Stimulated activated naive B cell treated with anti-CD40 and anti-IgM and Interleukin-4, amounts not matched to agents 10 μg/mL and 1 μg/mL and 100 μg/mL, for 72 hours (primary cell): Measurements from ENCODE around the gene SEC24C.
"Not testable (repeated sequence)": the region's sequence is repeated elsewhere in the genome, so short reads cannot be mapped to it uniquely, and the experiment has no call there.

Experiments used
- ATAC-seq, 2 donors: fragments of 150-1000 bp; cut with Tn5 transposase; replicated peaks; 2 replicates each; pipeline ENCODE4 v1.10.0; 2021; ENCODE audit warnings: moderate library complexity in 1 of 2
- DNase-seq: peaks from one replicate; pipeline ENCODE4 v3.0.0; 2021
- H3K27ac Mint-ChIP-seq: one replicate; pipeline ENCODE4 v1.8.0; 2022; ENCODE audit warnings: mild to moderate bottlenecking, mixed read lengths
- H3K27me3 Mint-ChIP-seq, 2 donors: one replicate each; pipeline ENCODE4 v1.8.0; 2022; ENCODE audit warnings: mixed read lengths in 2 of 2
- H3K36me3 Mint-ChIP-seq, 2 donors: one replicate each; pipeline ENCODE4 v1.8.0; 2022; ENCODE audit warnings: mixed read lengths in 2 of 2, mild to moderate bottlenecking in 1 of 2
- H3K4me1 Mint-ChIP-seq, 2 donors: one replicate each; pipeline ENCODE4 v1.8.0; 2022; ENCODE audit warnings: mixed read lengths in 2 of 2, mild to moderate bottlenecking in 1 of 2
- H3K4me3 Mint-ChIP-seq, 2 donors: one replicate each; pipeline ENCODE4 v1.8.0; 2022; ENCODE audit warnings: mild to moderate bottlenecking in 2 of 2, mixed read lengths in 2 of 2, moderate library complexity in 1 of 2
- H3K9me3 Mint-ChIP-seq, 2 donors: one replicate each; pipeline ENCODE4 v1.8.0; 2022; ENCODE audit warnings: mixed read lengths in 2 of 2, mild to moderate bottlenecking in 1 of 2

The SEC24C gene

GRCh38 chr10:73785721-73786511 is 41.7 kb downstream of the SEC24C start:
- peak; percentile 13 to 24 for ATAC-seq
- DNase-seq, result peak; percentile 27
- Mint-ChIP-seq H3K27me3 (no peaks in the 10 kb centered on the region), H3K4me3 (peak overlapping the region; percentile 90 to 97), H3K27ac (peak overlapping the region; percentile 98), H3K4me1 (peaks cover 19 to 42% of the 10 kb centered on the region in 2 donors), H3K9me3 (no peaks in the 10 kb centered on the region), H3K36me3 (peaks cover 17 to 28% of the 10 kb centered on the region in 2 donors)

- H3K36me3 Mint-ChIP-seq, result peaks cover 21 to 34% of the 10 kb centered on the region in 2 donors
Measured at GRCh38 chr10:73786512-73786885, 42.3 kb downstream of the SEC24C start.

GRCh38 chr10:73787031-73787800 is 43.0 kb downstream of the SEC24C start:
- Mint-ChIP-seq H3K4me3 (peak overlapping the region; percentile 17 to 35), H3K36me3 (peaks cover 23 to 33% of the 10 kb centered on the region in 2 donors), H3K4me1 (peaks cover 17 to 34% of the 10 kb centered on the region in 2 donors)
- not testable (repeated sequence) for H3K9me3 Mint-ChIP-seq, H3K27me3 Mint-ChIP-seq, ATAC-seq, DNase-seq, H3K27ac Mint-ChIP-seq

More at GRCh38 chr10:73786512-73786885, 42.3 kb downstream of the SEC24C start:
- DNase-seq (no peak), ATAC-seq (no peak)
- Mint-ChIP-seq H3K4me1 (peaks cover 18 to 39% of the 10 kb centered on the region in 2 donors), H3K4me3 (peak overlapping the region; percentile 90 to 97), H3K27ac (peak overlapping the region; percentile 94), H3K27me3 (no peaks in the 10 kb centered on the region), H3K9me3 (no peaks in the 10 kb centered on the region)

GRCh38 chr10:73788864-73789658 is 44.9 kb downstream of the SEC24C start:
- Mint-ChIP-seq H3K4me3 (no peak overlapping the region), H3K9me3 (no peaks in the 10 kb centered on the region), H3K4me1 (peaks cover 12 to 21% of the 10 kb centered on the region in 2 donors), H3K27ac (no peak overlapping the region), H3K27me3 (no peaks in the 10 kb centered on the region), H3K36me3 (peaks cover 37 to 49% of the 10 kb centered on the region in 2 donors)
- ATAC-seq, result no peak
- DNase-seq, result no peak

GRCh38 chr10:73789659-73790055 is 45.5 kb downstream of the SEC24C start:
- no peak overlapping the region for H3K4me3 Mint-ChIP-seq
- H3K36me3 Mint-ChIP-seq, result peaks cover 42 to 55% of the 10 kb centered on the region in 2 donors
- DNase-seq, result no peak
- H3K4me1 Mint-ChIP-seq, result peaks cover 12 to 21% of the 10 kb centered on the region in 2 donors
- no peaks in the 10 kb centered on the region for H3K27me3 Mint-ChIP-seq
- H3K27ac Mint-ChIP-seq, result no peak overlapping the region
- H3K9me3 Mint-ChIP-seq, result no peaks in the 10 kb centered on the region
- ATAC-seq, result no peak

GRCh38 chr10:73790886-73791625 is 46.9 kb downstream of the SEC24C start:
- no peaks in the 10 kb centered on the region for H3K9me3 Mint-ChIP-seq
- ATAC-seq, result no peak
- no peak overlapping the region for H3K27ac Mint-ChIP-seq
- DNase-seq, result no peak
- no peaks in the 10 kb centered on the region for H3K27me3 Mint-ChIP-seq
- H3K36me3 Mint-ChIP-seq, result peaks cover 48 to 63% of the 10 kb centered on the region in 2 donors
- H3K4me1 Mint-ChIP-seq, result peaks cover 11 to 14% of the 10 kb centered on the region in 2 donors
- H3K4me3 Mint-ChIP-seq, result no peak overlapping the region

- H3K4me1 Mint-ChIP-seq, result peaks cover 5% of the 10 kb centered on the region in 2 donors
- no peaks in the 10 kb centered on the region for H3K9me3 Mint-ChIP-seq
- ATAC-seq (no peak), DNase-seq (no peak)
- peaks cover 49 to 69% of the 10 kb centered on the region in 2 donors for H3K36me3 Mint-ChIP-seq
- H3K4me3 Mint-ChIP-seq, result no peak overlapping the region
- no peaks in the 10 kb centered on the region for H3K27me3 Mint-ChIP-seq
- no peak overlapping the region for H3K27ac Mint-ChIP-seq
Measured at GRCh38 chr10:73791871-73792400, 47.8 kb downstream of the SEC24C start.

GRCh38 chr10:73793456-73793855 is 49.3 kb downstream of the SEC24C start:
- no peak overlapping the region for H3K4me3 Mint-ChIP-seq
- H3K36me3 Mint-ChIP-seq, result peaks cover 61 to 83% of the 10 kb centered on the region in 2 donors
- no peaks in the 10 kb centered on the region for H3K27me3 Mint-ChIP-seq
- no peak for DNase-seq
- H3K9me3 Mint-ChIP-seq, result no peaks in the 10 kb centered on the region
- ATAC-seq, result no peak
- H3K4me1 Mint-ChIP-seq, result peaks cover 0 to 2% of the 10 kb centered on the region in 2 donors
- peak overlapping the region; percentile 67 for H3K27ac Mint-ChIP-seq

GRCh38 chr10:73795491-73795890 is 51.3 kb downstream of the SEC24C start:
- H3K27ac Mint-ChIP-seq, result peak overlapping the region; percentile 59
- H3K4me3 Mint-ChIP-seq, H3K4me1 Mint-ChIP-seq, H3K27me3 Mint-ChIP-seq, DNase-seq, H3K9me3 Mint-ChIP-seq, ATAC-seq: not testable (repeated sequence)
- H3K36me3 Mint-ChIP-seq, result peaks cover 61 to 77% of the 10 kb centered on the region in 2 donors

- H3K4me1 Mint-ChIP-seq, H3K4me3 Mint-ChIP-seq, DNase-seq, H3K27me3 Mint-ChIP-seq, H3K27ac Mint-ChIP-seq, H3K9me3 Mint-ChIP-seq, ATAC-seq: not testable (repeated sequence)
- peaks cover 58 to 76% of the 10 kb centered on the region in 2 donors for H3K36me3 Mint-ChIP-seq
Measured at GRCh38 chr10:73796035-73796434, 51.9 kb downstream of the SEC24C start.

GRCh38 chr10:73796766-73797165 is 52.6 kb downstream of the SEC24C start:
- Mint-ChIP-seq H3K36me3 (peaks cover 55 to 74% of the 10 kb centered on the region in 2 donors), H3K4me1 (peaks cover 0 to 4% of the 10 kb centered on the region in 2 donors), H3K4me3 (no peak overlapping the region), H3K9me3 (no peaks in the 10 kb centered on the region), H3K27me3 (no peaks in the 10 kb centered on the region), H3K27ac (peak overlapping the region; percentile 14)
- ATAC-seq (no peak), DNase-seq (no peak)

GRCh38 chr10:73797324-73798025 is 53.3 kb downstream of the SEC24C start:
- no peak for ATAC-seq
- H3K27ac Mint-ChIP-seq, result peak overlapping the region; percentile 37
- peak overlapping the region in 1 of 2 donors; percentile 1 for H3K4me3 Mint-ChIP-seq
- peaks cover 0 to 4% of the 10 kb centered on the region in 2 donors for H3K4me1 Mint-ChIP-seq
- peaks cover 53 to 74% of the 10 kb centered on the region in 2 donors for H3K36me3 Mint-ChIP-seq
- DNase-seq, result no peak
- H3K27me3 Mint-ChIP-seq, result no peaks in the 10 kb centered on the region
- no peaks in the 10 kb centered on the region for H3K9me3 Mint-ChIP-seq

GRCh38 chr10:73798087-73798486 is 53.9 kb downstream of the SEC24C start:
- Mint-ChIP-seq H3K27ac (peak overlapping the region; percentile 37), H3K9me3 (no peaks in the 10 kb centered on the region), H3K4me3 (peak overlapping the region in 1 of 2 donors; percentile 1), H3K27me3 (no peaks in the 10 kb centered on the region), H3K4me1 (peaks cover 5 to 7% of the 10 kb centered on the region in 2 donors), H3K36me3 (peaks cover 56 to 73% of the 10 kb centered on the region in 2 donors)
- ATAC-seq (no peak), DNase-seq (no peak)
